ENCODE measurements around the gene TPP2. TPM values are rescaled to one million over a fixed set of nuclear protein-coding genes. Genes with fewer than 3 reads are reported as not detected.

Gene TPP2
- total RNA-seq (ENCODE audit: low replicate concordance), result 32.2 and 33.6 TPM in 2 replicates

DNA sequence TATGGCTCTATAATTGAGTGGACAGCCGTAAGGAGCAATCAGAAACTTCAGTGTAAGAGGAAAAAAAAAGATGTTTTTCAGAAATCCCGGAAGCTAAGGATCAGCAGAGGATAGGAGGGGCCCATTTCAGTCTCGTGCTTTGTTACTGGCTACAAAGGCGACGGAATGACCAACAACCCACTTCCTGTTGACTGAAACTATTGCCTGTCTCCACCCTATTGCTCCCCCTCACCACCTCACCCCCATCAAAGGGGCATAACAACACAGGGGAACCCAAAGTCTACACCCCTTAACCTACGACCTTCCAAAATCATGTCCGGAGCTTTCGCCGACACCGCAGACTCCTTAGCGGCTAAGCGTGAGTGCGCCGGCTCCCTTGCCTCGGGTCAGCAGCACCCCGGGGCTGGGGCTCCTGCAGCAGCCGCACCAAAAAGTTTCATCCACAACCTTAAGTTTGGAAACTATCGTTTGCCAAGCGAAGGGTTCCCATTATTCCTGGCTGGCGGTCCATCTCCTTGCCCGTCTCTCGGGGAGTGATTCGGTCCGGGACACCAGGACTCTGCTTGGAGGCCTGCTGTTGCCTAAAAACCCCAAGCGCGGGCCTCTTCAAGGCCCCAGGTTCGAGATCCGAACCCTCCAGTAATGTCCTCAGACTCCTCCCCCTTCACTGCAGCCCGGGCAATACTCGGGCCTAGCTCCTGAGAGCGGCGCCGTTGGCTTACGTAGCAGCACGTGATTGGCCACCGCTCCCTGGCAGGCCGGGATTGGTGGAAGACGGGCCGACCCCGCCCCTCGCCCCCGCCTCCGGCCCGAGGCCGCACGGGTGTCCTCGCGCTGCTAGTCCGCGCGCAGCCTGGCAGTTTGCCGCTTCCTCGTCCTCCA is at the start of gene TPP2:
Gene TPP2 (plus strand): TSS at position 840 of the 882 bp plus-strand sequence. CDS start 53 bp downstream, outside the sequence.

DNA sequence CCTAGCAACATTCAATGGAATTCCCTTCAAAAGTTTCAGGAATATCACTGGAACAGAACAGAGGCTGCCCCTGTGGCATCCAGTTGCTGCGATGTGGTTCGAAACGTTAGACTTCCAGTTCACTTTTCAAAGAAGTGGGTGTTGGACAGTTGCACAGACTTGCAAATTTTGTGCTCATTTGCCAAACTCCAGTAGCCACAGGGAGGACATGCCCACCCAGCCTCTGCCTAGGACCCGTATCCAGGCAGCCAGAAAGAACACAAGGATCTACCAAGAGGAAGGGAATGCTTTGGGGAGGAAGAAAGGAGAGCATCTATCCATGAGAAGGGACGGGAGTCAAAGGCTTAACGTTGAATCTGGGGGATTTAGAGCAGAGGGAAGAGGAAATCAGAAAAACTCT is 98.2 kb downstream of the TPP2 start, which contains the start of gene METTL21C:
Gene METTL21C (minus strand): TSS at position 108 of the 400 bp plus-strand sequence. CDS start 546 bp downstream, outside the sequence.

Other genes starting within 250 kb of the TPP2 start
- under 0.01 TPM in 2 replicates for gene FGF14, start 194.9 kb upstream of the TPP2 start, total RNA-seq (ENCODE audit: low replicate concordance)
- gene METTL21C, start 98.1 kb downstream of the TPP2 start, total RNA-seq (ENCODE audit: low replicate concordance), result not detected in 2 replicates
- 1.8 and 11.5 TPM in 2 replicates for gene TEX30, start 176.8 kb downstream of the TPP2 start, total RNA-seq (ENCODE audit: low replicate concordance)
- 6.7 and 23.7 TPM in 2 replicates for gene POGLUT2, start 202.0 kb downstream of the TPP2 start, total RNA-seq (ENCODE audit: low replicate concordance)
- 9.0 and 12.3 TPM in 2 replicates for gene BIVM, start 202.1 kb downstream of the TPP2 start, total RNA-seq (ENCODE audit: low replicate concordance)
- 35.1 and 46.8 TPM in 2 replicates for gene ERCC5, start 249.0 kb downstream of the TPP2 start, total RNA-seq (ENCODE audit: low replicate concordance)

Measured in smooth muscle cell of the coronary artery (primary cell).